NCI-H69 (cell line): Measurements from ENCODE around the gene ZNF805.
"Not testable (repeated sequence)": the region's sequence is repeated elsewhere in the genome, so short reads cannot be mapped to it uniquely, and the experiment has no call there.

Experiments
- DNase-seq: peaks from one replicate; lab custom pipeline; 2025; lab: John Stamatoyannopoulos, UW

The ZNF805 gene

GRCh38 chr19:57269515-57270250 is 29.3 kb downstream of the ZNF805 start:
- no peak for DNase-seq

DNA sequence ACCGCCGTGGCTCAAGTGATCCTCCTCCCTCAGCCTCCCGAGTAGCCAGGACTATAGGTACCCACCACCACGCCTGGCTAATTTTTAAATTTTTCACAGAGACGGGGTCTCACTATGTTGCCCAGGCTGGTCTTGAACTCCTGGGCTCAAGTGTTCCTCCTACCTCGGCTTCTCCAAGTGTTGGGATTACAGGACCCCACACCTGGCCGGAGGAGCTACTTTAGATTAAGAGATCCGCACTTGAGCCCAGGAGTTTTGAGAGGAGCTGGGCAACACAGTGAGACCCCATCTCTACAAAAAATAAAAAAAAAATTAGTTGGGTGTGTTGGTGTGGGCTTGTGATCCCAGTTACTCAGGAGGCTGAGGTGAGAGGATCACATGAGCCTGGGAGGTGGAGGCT is 30.8 kb downstream of the ZNF805 start:
- no peak for DNase-seq

GRCh38 chr19:57273014-57273413 is 32.6 kb downstream of the ZNF805 start:
- DNase-seq, result no peak

DNA sequence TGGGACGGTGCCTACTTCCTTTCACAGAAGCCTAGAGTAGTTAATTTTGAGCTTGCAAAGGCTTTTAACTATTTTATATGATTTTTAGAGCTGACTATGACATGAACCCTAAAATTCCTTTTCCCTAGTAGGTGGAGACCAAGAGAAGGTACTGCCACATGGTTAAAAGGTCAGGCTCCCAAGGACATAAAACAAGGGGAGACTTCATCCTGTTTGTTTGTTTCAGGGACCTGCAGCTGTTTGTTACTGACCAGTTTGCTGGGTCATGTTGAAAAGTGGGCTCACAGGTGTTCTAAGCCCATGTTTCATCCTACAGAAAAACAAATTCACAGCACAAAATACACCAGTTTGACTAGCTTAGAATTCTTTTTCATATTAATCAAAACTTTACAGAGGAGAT is 36.0 kb downstream of the ZNF805 start:
- DNase-seq, result no peak

DNA sequence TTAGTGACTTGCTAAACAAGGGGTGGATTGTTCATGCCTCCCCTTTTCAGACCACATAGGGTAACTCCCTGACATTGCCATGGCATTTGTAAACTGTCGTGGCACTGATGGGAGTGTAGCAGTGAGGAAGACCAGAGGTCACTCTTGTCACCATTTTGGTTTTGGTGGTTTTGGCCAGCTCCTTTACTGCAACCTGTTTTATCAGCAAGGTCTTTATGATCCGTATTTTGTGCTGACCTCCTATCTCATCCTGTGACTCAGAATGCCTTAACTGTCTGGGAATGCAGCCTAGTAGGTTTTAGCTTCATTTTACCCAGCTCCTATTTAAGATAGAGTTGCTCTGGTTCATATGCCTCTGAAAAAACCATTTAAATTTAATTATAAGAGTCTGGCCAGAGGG is 38.0 kb downstream of the ZNF805 start:
- DNase-seq, result not testable (repeated sequence)

DNA sequence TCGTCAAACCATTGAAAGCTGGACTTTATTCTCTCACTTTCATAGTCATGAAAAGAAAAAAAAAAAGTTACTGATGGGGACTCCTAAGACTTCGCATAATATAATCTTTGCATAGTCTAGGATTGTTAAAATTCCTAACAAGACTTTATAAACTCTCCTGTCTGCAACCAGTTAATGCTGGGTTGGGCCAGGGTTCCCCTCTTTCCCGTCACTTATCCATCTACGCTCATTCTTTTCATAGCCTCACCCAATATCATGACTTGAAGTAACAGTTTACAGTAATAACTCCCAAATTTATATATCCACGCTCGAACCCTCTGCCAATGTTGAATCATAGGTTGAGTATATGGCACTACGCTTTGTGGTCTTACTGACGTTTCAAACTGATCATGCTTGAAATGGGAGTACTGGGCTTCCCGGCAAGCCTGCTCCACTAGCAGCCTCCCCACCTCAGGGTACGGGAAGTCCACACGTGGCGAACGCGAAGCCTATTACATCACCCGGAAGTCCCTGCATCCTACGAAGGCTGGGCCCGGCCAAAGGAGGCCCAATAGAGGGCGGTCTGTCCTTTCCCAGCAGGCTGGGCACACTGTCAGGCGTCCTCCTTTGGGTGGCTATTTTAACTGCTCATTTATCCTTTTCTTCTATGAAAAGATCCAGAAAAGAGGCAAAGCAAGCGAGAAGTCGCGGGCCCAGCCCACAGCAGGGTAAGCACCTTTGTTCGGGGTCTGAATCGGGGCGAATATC is 39.2 kb downstream of the ZNF805 start:
- peak; percentile 97 for DNase-seq

- peak; percentile 99 for DNase-seq
Observed at GRCh38 chr19:57280165-57280961, 39.9 kb downstream of the ZNF805 start, which contains the start of gene ZNF460. ZNF460 (plus strand) TSS chr19:57280485; CDS start chr19:57280807, 322 bp downstream.

DNA sequence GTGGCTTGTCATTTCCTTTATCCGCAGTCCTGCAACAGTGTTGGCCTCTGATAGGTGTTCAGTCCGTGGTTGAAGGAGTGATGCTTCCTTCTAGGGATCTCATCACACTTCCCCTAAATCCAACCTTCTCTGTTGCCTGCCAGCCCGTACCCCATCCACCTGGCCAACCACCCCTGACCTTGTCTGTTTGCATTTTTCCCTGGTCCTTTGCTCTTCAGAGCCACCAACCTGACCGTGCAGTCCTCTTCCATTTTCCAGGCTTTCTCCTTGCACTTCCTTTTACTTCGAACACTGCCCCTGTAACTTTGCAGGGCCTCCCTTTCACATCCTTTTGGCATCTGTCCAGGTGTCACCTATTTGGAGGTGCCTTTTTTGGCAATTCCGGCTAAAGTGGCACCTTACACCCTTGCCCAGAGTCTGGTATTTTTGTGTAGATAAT is 40.5 kb downstream of the ZNF805 start:
- peak; percentile 41 for DNase-seq

DNA sequence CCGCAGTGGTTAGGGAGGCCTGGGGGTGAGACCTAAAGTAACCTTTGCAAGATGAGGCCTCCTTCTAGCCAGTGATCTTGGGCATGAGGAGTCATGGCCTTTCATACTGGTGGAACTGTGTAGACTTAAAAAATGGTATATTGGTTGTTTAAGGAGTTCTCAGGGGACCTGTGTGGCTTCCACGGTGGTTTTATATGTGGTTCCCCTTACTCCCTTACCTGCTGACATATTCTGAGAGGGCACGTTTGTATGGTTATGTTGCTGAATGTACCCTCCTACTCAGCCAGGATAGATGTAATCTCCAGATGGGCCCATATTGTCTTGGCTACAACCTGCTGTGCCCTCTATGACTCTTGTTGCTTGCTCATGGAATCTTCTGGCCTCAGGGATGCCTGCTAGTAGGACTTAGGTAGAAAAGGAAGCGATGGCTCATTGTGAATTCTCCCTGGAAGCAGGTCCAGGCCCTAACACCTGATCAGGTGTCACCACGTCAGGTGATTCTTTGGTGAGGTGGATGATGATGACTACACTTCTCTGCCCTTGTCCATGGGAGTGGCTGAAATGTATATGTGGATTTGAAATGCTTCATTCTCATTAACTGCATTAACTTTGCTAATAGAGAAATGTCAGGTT is 41.7 kb downstream of the ZNF805 start:
- DNase-seq, result no peak

DNA sequence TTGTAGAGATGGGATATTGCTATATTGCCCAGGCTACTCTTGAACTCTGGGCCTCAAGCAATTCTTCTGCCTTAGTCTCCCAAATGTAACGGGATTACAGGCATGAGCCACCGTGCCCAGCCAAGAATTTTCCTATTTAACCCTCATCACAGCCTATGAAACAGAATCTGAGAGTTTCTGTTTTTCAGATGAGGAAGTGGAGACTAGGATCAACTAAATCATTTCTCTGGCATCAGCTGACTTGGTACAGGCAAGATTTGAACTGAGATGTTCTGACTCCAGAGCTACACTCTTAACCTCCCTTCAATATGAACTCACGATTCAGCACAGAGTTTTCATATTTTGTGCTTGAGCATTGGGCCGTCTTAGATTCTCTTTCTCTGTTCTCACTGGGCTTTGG is 47.9 kb downstream of the ZNF805 start:
- DNase-seq, result no peak

DNA sequence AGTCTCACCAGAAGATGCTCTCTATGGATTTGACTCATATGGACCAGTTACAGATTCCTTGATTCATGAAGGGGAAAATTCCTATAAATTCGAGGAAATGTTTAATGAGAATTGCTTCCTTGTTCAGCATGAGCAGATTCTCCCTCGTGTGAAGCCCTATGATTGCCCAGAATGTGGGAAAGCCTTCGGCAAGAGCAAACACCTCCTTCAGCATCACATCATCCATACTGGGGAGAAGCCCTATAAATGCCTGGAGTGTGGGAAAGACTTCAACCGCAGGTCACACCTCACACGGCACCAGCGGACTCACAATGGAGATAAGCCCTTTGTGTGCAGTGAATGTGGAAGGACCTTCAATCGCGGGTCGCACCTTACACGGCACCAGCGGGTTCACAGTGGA is 50.5 kb downstream of the ZNF805 start:
- no peak for DNase-seq

GRCh38 chr19:57292547-57292946 is 52.1 kb downstream of the ZNF805 start:
- DNase-seq, result no peak

DNA sequence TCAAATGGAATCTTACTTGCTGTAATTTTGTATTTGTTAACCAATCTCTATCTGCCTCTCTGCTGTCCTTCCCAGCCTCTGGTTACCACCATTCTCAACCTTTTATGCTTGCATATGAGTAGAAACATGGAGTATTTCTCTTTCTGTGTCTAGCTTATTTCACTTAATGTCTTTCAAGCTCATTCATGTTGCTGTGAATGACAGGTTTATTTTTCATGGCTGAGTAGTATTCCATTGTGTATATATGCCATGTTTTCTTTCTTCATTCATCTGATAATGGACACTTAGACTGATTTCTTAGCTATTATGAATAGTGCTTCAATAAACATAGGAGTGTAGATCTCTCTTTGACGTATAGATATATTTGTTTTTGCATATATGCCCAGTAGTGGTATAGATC is 53.3 kb downstream of the ZNF805 start:
- DNase-seq, result no peak

DNA sequence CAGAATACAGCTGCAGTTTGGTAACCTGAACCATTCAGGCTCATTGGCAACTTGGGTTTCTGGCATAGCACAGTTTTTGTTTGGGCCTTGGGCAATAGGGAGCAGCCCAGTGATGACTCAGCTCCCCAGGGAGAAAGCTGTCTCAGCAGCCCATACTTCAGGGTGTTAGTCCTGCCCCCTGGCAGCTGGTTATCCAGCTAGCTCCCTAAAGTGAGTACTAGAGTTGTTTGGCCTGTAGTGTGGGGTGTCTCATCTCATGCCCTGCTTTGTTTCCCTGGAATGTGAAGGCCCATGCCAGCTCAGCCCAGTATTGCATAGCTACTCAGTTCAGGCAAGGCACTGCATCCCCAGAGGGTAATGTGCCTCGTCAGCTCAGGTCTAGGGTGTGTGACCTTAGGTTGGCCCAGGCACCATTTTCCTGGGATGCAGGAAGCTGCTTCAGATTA is 61.6 kb downstream of the ZNF805 start:
- DNase-seq, result peak; percentile 61

DNA sequence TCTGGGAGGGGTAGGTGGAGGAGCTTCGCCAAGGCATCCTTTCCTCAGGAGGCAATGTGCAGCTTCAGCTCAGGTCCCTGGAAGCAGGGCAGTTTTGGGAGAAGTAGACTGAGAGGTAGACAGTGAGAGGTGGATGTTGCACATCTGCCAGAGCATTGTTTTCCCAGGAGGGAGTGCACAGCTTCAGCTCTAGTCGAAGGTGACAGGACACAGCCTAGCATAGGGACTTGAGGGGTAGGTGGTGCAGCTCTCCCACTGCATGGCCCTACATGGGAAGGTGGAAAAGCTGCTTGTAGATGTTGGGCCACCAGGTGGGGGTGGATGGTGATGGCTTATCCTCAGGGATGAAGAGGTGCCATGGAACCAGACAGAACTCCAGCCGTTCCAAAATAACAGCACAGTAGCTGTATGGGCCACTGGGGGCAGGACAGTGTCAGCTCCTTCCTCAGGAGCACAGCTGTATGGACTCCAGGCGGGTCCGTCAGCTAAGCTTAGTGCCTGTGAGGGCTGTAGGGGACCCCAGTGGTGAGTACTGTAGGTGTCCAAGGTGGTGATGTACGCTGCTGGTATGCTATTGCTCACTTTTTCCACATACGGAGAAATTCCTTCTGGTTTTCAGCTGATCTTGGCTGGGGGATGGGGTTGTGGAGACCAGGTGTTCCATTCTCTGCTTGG is 62.4 kb downstream of the ZNF805 start:
- DNase-seq, result no peak
